NCI-H128 (cell line): ENCODE results near the gene LCA5L.
A peak's percentile ranks its signal among the peaks of the same experiment; 100 is the strongest.
"Not testable (repeated sequence)": the region's sequence is repeated elsewhere in the genome, so short reads cannot be mapped to it uniquely, and the experiment has no call there.

ENCODE experiments used
- DNase-seq: peaks from one replicate; lab custom pipeline; 2025; ENCODE audit not compliant: unreplicated experiment; lab: John Stamatoyannopoulos, UW

Gene LCA5L

GRCh38 chr21:39388038-39388810 is 57.4 kb downstream of the LCA5L start:
- DNase-seq = peak; percentile 56

- no peak for DNase-seq
Observed at GRCh38 chr21:39387461-39388037, 58.0 kb downstream of the LCA5L start.

GRCh38 chr21:39386899-39387298 is 58.7 kb downstream of the LCA5L start:
- DNase-seq = no peak

- DNase-seq = no peak
Observed at GRCh38 chr21:39386194-39386593, 59.4 kb downstream of the LCA5L start.

GRCh38 chr21:39385299-39386145 is 60.1 kb downstream of the LCA5L start:
- DNase-seq = peak; percentile 11

- no peak for DNase-seq
Observed at GRCh38 chr21:39384674-39385298, 60.8 kb downstream of the LCA5L start.

GRCh38 chr21:39382096-39382495 is 63.5 kb downstream of the LCA5L start:
- not testable (repeated sequence) for DNase-seq

- DNase-seq = peak; percentile 10
Observed at GRCh38 chr21:39381009-39381408, 64.6 kb downstream of the LCA5L start.

- peak; percentile 83 for DNase-seq
Observed at GRCh38 chr21:39379986-39380891, 65.3 kb downstream of the LCA5L start.

- DNase-seq = no peak
Observed at GRCh38 chr21:39377444-39378050, 68.0 kb downstream of the LCA5L start.

GRCh38 chr21:39375446-39375845 is 70.1 kb downstream of the LCA5L start:
- DNase-seq = no peak

- no peak for DNase-seq
Observed at GRCh38 chr21:39374046-39374445, 71.5 kb downstream of the LCA5L start.

GRCh38 chr21:39373634-39374033 is 71.9 kb downstream of the LCA5L start:
- no peak for DNase-seq

- not testable (repeated sequence) for DNase-seq
Observed at GRCh38 chr21:39369896-39370288, 75.7 kb downstream of the LCA5L start.

GRCh38 chr21:39367783-39368182 is 77.8 kb downstream of the LCA5L start:
- no peak for DNase-seq

GRCh38 chr21:39366563-39366962 is 79.0 kb downstream of the LCA5L start:
- DNase-seq = no peak

GRCh38 chr21:39364949-39365348 is 80.6 kb downstream of the LCA5L start:
- DNase-seq = no peak

GRCh38 chr21:39363607-39364555 is 81.7 kb downstream of the LCA5L start:
- no peak for DNase-seq

GRCh38 chr21:39362733-39363132 is 82.8 kb downstream of the LCA5L start:
- DNase-seq = no peak
